ENCODE data around the gene HS6ST2.
A peak's percentile ranks its signal among the peaks of the same experiment; 100 is the strongest.

HS6ST2 gene

GRCh38 chrX:132613801-132614200, 344.6 kb downstream of the HS6ST2 start:
- no peak for DNase-seq (ENCODE audit: low read depth)

- peak; percentile 6 for DNase-seq (ENCODE audit: low read depth)
Observed at GRCh38 chrX:132612821-132613564, 345.4 kb downstream of the HS6ST2 start.

- no peak for DNase-seq (ENCODE audit: low read depth)
Observed at GRCh38 chrX:132610536-132610935, 347.9 kb downstream of the HS6ST2 start.

GRCh38 chrX:132609362-132609848, 349.0 kb downstream of the HS6ST2 start:
- no peak for DNase-seq (ENCODE audit: low read depth)

- DNase-seq (ENCODE audit: low read depth): no peak
Observed at GRCh38 chrX:132603700-132604286, 354.6 kb downstream of the HS6ST2 start.

GRCh38 chrX:132602701-132603100, 355.7 kb downstream of the HS6ST2 start:
- DNase-seq (ENCODE audit: low read depth): no peak

GRCh38 chrX:132594999-132595398, 363.4 kb downstream of the HS6ST2 start:
- no peak for DNase-seq (ENCODE audit: low read depth)

GRCh38 chrX:132594129-132594528, 364.3 kb downstream of the HS6ST2 start:
- DNase-seq (ENCODE audit: low read depth): no peak

- no peak for DNase-seq (ENCODE audit: low read depth)
Observed at GRCh38 chrX:132592880-132593279, 365.5 kb downstream of the HS6ST2 start.

- DNase-seq (ENCODE audit: low read depth): no peak
Observed at GRCh38 chrX:132591719-132592275, 366.6 kb downstream of the HS6ST2 start.

- no peak for DNase-seq (ENCODE audit: low read depth)
Observed at GRCh38 chrX:132590350-132591026, 367.9 kb downstream of the HS6ST2 start.

GRCh38 chrX:132584936-132585335, 373.5 kb downstream of the HS6ST2 start:
- DNase-seq (ENCODE audit: low read depth): no peak

GRCh38 chrX:132576939-132577338, 381.5 kb downstream of the HS6ST2 start:
- DNase-seq (ENCODE audit: low read depth): no peak
